ENCODE measurements around the gene ACRV1.

DNA sequence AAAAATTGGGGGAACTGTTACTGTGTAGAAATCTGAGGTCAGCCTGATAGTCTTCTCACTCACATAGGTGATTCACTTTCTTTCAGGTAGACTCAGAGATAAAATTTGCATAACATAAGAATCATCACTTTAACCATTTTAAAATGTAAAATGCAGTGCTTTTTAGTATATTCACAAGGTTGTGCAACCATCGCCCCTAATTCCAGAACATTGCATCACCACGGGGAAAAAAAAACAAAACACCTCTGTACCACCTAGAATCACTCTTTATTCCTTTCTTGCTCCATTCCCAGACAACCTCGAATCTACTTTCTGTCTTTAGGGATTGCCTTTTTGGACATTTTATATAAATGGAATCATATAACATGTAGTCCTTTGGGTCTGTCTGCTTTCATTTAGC is 34.8 kb downstream of the ACRV1 start:
- no peak for TF ChIP-seq FOSL2 (IDR thresholded peaks at IDR 0.05; ENCODE audit: borderline replicate concordance, low read depth)
- TF ChIP-seq, protein P1, sequence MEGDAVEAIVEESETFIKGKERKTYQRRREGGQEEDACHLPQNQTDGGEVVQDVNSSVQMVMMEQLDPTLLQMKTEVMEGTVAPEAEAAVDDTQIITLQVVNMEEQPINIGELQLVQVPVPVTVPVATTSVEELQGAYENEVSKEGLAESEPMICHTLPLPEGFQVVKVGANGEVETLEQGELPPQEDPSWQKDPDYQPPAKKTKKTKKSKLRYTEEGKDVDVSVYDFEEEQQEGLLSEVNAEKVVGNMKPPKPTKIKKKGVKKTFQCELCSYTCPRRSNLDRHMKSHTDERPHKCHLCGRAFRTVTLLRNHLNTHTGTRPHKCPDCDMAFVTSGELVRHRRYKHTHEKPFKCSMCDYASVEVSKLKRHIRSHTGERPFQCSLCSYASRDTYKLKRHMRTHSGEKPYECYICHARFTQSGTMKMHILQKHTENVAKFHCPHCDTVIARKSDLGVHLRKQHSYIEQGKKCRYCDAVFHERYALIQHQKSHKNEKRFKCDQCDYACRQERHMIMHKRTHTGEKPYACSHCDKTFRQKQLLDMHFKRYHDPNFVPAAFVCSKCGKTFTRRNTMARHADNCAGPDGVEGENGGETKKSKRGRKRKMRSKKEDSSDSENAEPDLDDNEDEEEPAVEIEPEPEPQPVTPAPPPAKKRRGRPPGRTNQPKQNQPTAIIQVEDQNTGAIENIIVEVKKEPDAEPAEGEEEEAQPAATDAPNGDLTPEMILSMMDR (IDR thresholded peaks at IDR 0.05): no peak
- TF ChIP-seq, protein P2, sequence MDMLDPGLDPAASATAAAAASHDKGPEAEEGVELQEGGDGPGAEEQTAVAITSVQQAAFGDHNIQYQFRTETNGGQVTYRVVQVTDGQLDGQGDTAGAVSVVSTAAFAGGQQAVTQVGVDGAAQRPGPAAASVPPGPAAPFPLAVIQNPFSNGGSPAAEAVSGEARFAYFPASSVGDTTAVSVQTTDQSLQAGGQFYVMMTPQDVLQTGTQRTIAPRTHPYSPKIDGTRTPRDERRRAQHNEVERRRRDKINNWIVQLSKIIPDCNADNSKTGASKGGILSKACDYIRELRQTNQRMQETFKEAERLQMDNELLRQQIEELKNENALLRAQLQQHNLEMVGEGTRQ (IDR thresholded peaks at IDR 0.05; ENCODE audit: borderline replicate concordance, low read depth, low read length): no peak
- no peak for TF ChIP-seq EZH2phosphoT487 (IDR thresholded peaks at IDR 0.05; ENCODE audit: borderline replicate concordance, low read depth)
- no peak for TF ChIP-seq YY1 (IDR thresholded peaks at IDR 0.05; ENCODE audit: low read depth)
- no peak for TF ChIP-seq POLR2AphosphoS5 (IDR thresholded peaks at IDR 0.05; ENCODE audit: low read depth, low read length)
- TF ChIP-seq, protein P3, sequence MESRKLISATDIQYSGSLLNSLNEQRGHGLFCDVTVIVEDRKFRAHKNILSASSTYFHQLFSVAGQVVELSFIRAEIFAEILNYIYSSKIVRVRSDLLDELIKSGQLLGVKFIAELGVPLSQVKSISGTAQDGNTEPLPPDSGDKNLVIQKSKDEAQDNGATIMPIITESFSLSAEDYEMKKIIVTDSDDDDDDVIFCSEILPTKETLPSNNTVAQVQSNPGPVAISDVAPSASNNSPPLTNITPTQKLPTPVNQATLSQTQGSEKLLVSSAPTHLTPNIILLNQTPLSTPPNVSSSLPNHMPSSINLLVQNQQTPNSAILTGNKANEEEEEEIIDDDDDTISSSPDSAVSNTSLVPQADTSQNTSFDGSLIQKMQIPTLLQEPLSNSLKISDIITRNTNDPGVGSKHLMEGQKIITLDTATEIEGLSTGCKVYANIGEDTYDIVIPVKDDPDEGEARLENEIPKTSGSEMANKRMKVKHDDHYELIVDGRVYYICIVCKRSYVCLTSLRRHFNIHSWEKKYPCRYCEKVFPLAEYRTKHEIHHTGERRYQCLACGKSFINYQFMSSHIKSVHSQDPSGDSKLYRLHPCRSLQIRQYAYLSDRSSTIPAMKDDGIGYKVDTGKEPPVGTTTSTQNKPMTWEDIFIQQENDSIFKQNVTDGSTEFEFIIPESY (IDR thresholded peaks at IDR 0.05; ENCODE audit: borderline replicate concordance, low read depth): no peak
- TF ChIP-seq, protein P4, sequence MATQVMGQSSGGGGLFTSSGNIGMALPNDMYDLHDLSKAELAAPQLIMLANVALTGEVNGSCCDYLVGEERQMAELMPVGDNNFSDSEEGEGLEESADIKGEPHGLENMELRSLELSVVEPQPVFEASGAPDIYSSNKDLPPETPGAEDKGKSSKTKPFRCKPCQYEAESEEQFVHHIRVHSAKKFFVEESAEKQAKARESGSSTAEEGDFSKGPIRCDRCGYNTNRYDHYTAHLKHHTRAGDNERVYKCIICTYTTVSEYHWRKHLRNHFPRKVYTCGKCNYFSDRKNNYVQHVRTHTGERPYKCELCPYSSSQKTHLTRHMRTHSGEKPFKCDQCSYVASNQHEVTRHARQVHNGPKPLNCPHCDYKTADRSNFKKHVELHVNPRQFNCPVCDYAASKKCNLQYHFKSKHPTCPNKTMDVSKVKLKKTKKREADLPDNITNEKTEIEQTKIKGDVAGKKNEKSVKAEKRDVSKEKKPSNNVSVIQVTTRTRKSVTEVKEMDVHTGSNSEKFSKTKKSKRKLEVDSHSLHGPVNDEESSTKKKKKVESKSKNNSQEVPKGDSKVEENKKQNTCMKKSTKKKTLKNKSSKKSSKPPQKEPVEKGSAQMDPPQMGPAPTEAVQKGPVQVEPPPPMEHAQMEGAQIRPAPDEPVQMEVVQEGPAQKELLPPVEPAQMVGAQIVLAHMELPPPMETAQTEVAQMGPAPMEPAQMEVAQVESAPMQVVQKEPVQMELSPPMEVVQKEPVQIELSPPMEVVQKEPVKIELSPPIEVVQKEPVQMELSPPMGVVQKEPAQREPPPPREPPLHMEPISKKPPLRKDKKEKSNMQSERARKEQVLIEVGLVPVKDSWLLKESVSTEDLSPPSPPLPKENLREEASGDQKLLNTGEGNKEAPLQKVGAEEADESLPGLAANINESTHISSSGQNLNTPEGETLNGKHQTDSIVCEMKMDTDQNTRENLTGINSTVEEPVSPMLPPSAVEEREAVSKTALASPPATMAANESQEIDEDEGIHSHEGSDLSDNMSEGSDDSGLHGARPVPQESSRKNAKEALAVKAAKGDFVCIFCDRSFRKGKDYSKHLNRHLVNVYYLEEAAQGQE (IDR thresholded peaks at IDR 0.05; ENCODE audit: low read depth, low read length): no peak
- TF ChIP-seq EP300 (IDR thresholded peaks at IDR 0.05; ENCODE audit: borderline replicate concordance in 1 of 2, low read depth in 1 of 2, low read length in 1 of 2): no peak
- no peak for TF ChIP-seq CHD2 (IDR thresholded peaks at IDR 0.05; ENCODE audit: low read length, partially characterized antibody)
- TF ChIP-seq NFIC (IDR thresholded peaks at IDR 0.05; ENCODE audit: borderline replicate concordance): no peak
- TF ChIP-seq RFX5 (IDR thresholded peaks at IDR 0.05; ENCODE audit: low read length): no peak

Data from SK-N-SH (cell line).